Measurements from ENCODE around the gene CLIC4.
"Not testable (repeated sequence)": the region's sequence is repeated elsewhere in the genome, so short reads cannot be mapped to it uniquely, and the experiment has no call there.

CLIC4 gene

GRCh38 chr1:24775348-24775747 lies 30.1 kb downstream of the CLIC4 start:
- Mint-ChIP-seq H3K4me3 (no peak overlapping the region), H3K27me3 (peaks cover 2% of the 10 kb centered on the region), H3K4me1 (peaks cover 5% of the 10 kb centered on the region), H3K9me3 (no peaks in the 10 kb centered on the region), H3K27ac (no peak overlapping the region), H3K36me3 (no peaks in the 10 kb centered on the region)

GRCh38 chr1:24775916-24776315 lies 30.7 kb downstream of the CLIC4 start:
- Mint-ChIP-seq H3K4me1 (peaks cover under 1% of the 10 kb centered on the region), H3K4me3 (no peak overlapping the region), H3K27ac (no peak overlapping the region), H3K36me3 (no peaks in the 10 kb centered on the region), H3K27me3 (peaks cover 2% of the 10 kb centered on the region), H3K9me3 (no peaks in the 10 kb centered on the region)

DNA sequence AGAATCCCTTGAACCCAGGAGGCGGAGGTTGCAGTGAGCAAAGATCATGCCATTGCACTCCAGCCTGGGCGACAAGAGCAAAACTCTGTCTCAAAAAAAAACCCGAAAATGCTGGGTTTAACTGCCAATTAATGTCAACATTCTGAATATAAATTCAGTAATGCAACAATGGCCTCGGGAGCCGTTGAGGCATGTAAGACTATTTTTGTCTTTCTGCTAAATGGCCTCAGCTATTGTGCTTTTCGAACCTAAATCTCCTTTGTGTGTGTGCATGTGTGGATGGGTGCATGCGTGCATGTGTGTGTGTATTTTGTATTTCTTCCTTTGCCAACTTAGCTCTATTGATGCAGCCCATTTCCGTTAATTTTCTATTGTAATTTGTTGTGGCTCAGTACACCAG lies 31.6 kb downstream of the CLIC4 start:
- Mint-ChIP-seq H3K36me3 (no peaks in the 10 kb centered on the region), H3K9me3 (no peaks in the 10 kb centered on the region), H3K4me3 (no peak overlapping the region), H3K27ac (no peak overlapping the region), H3K4me1 (no peaks in the 10 kb centered on the region), H3K27me3 (peaks cover 2% of the 10 kb centered on the region)

- Mint-ChIP-seq H3K27ac (no peak overlapping the region), H3K36me3 (no peaks in the 10 kb centered on the region), H3K4me3 (no peak overlapping the region), H3K4me1 (no peaks in the 10 kb centered on the region), H3K27me3 (peaks cover 2% of the 10 kb centered on the region), H3K9me3 (no peaks in the 10 kb centered on the region)
Observed at GRCh38 chr1:24778141-24778540, 32.9 kb downstream of the CLIC4 start.

- H3K36me3 Mint-ChIP-seq, H3K4me3 Mint-ChIP-seq, H3K4me1 Mint-ChIP-seq, H3K27me3 Mint-ChIP-seq, H3K9me3 Mint-ChIP-seq, H3K27ac Mint-ChIP-seq: not testable (repeated sequence)
Observed at GRCh38 chr1:24779199-24779598, 34.0 kb downstream of the CLIC4 start.

GRCh38 chr1:24779689-24780464 lies 34.6 kb downstream of the CLIC4 start:
- Mint-ChIP-seq H3K27ac (no peak overlapping the region), H3K4me3 (no peak overlapping the region), H3K4me1 (no peaks in the 10 kb centered on the region), H3K9me3 (no peaks in the 10 kb centered on the region), H3K27me3 (peaks cover 2% of the 10 kb centered on the region), H3K36me3 (no peaks in the 10 kb centered on the region)

- not testable (repeated sequence) for H3K9me3 Mint-ChIP-seq, H3K4me1 Mint-ChIP-seq, H3K36me3 Mint-ChIP-seq, H3K4me3 Mint-ChIP-seq, H3K27ac Mint-ChIP-seq, H3K27me3 Mint-ChIP-seq
Observed at GRCh38 chr1:24780626-24781025, 35.4 kb downstream of the CLIC4 start.

DNA sequence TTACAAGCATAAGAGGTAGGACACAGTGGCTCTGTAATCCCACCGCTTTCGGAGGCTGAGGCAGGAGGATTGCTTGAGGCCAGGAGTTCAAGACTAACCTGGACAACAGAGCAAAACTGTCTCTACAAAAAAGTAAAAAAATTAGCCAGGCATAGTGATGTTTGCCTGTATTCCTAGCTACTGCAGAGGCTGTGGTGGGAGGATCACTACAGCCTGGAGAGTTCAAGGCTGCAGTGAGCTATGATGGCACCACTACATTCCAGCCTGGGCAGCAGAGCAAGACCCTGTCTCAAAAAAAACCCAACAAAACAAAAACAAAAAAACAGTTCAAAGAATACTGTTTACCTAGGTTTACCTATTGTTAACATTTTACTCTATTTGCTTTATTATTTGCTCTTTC lies 37.4 kb downstream of the CLIC4 start:
- peaks cover 2% of the 10 kb centered on the region for H3K27me3 Mint-ChIP-seq
- H3K27ac Mint-ChIP-seq, result no peak overlapping the region
- H3K4me3 Mint-ChIP-seq, result no peak overlapping the region
- no peaks in the 10 kb centered on the region for H3K36me3 Mint-ChIP-seq
- no peaks in the 10 kb centered on the region for H3K9me3 Mint-ChIP-seq
- H3K4me1 Mint-ChIP-seq, result no peaks in the 10 kb centered on the region

GRCh38 chr1:24783713-24784112 lies 38.5 kb downstream of the CLIC4 start:
- Mint-ChIP-seq H3K4me3 (no peak overlapping the region), H3K9me3 (no peaks in the 10 kb centered on the region)

GRCh38 chr1:24786191-24786590 lies 40.9 kb downstream of the CLIC4 start:
- no peak overlapping the region for H3K27ac Mint-ChIP-seq
- H3K4me3 Mint-ChIP-seq, result no peak overlapping the region
- H3K27me3 Mint-ChIP-seq, result no peaks in the 10 kb centered on the region
- no peaks in the 10 kb centered on the region for H3K36me3 Mint-ChIP-seq
- H3K9me3 Mint-ChIP-seq, result no peaks in the 10 kb centered on the region
- no peaks in the 10 kb centered on the region for H3K4me1 Mint-ChIP-seq

More at GRCh38 chr1:24783713-24784112, 38.5 kb downstream of the CLIC4 start:
- H3K27ac Mint-ChIP-seq, result no peak overlapping the region
- H3K27me3 Mint-ChIP-seq, result peaks cover 2% of the 10 kb centered on the region
- no peaks in the 10 kb centered on the region for H3K36me3 Mint-ChIP-seq
- H3K4me1 Mint-ChIP-seq, result no peaks in the 10 kb centered on the region

- Mint-ChIP-seq H3K4me1 (no peaks in the 10 kb centered on the region), H3K27ac (no peak overlapping the region), H3K9me3 (no peaks in the 10 kb centered on the region), H3K4me3 (no peak overlapping the region), H3K27me3 (no peaks in the 10 kb centered on the region), H3K36me3 (no peaks in the 10 kb centered on the region)
Observed at GRCh38 chr1:24790490-24790889, 45.2 kb downstream of the CLIC4 start.

DNA sequence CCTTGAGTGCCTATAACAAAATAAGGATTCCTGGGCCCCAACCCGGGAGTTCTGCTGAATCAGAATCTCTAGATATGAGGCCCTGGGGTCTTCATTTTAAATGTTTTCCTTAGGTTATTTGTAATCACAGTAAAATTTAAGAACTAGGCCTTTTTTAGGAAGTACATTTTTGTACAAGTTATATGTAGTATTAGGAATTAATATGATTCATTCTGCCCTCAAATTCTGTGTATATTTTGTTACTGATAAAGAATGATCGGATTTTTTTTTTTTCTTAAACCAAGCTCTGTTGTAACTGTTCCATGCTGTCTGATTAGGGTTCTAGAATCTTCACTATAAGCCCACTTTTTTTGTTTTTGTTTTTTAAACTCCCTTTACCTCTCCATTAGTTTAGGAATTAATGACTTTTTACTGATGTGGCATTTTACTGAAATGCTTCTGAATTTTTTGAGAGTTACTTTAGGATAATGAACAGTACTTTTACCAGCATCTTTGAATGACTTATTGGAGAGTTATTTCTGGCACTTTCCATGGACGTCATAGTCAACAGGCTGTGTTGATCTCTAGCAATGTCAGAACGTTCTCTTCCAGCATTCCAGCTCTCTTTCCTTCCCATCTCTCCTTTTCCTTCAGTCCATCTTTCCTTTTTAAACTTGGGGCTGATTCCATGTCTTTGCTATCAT lies 48.3 kb downstream of the CLIC4 start:
- H3K27me3 Mint-ChIP-seq, result no peaks in the 10 kb centered on the region
- H3K36me3 Mint-ChIP-seq, result peaks cover 1% of the 10 kb centered on the region
- no peaks in the 10 kb centered on the region for H3K4me1 Mint-ChIP-seq
- no peaks in the 10 kb centered on the region for H3K9me3 Mint-ChIP-seq
- H3K4me3 Mint-ChIP-seq, result no peak overlapping the region
- no peak overlapping the region for H3K27ac Mint-ChIP-seq

DNA sequence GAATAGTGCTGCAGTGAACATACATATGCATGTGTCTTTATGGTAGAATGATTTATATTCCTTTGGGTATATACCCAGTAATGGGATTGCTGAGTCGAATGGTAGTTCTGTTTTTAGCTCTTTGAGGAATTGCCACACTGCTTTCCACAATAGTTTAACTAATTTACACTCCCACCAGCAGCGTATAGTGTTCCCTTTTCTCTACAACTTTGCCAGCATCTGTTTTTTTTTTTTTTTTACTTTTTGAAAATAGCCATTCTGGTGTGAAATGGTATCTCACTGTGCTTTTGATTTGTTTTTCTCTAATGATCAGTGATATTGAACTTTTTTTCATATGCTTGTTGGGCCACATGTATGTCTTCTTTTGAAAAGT lies 48.9 kb downstream of the CLIC4 start:
- not testable (repeated sequence) for H3K9me3 Mint-ChIP-seq, H3K27ac Mint-ChIP-seq, H3K36me3 Mint-ChIP-seq, H3K27me3 Mint-ChIP-seq, H3K4me1 Mint-ChIP-seq, H3K4me3 Mint-ChIP-seq

DNA sequence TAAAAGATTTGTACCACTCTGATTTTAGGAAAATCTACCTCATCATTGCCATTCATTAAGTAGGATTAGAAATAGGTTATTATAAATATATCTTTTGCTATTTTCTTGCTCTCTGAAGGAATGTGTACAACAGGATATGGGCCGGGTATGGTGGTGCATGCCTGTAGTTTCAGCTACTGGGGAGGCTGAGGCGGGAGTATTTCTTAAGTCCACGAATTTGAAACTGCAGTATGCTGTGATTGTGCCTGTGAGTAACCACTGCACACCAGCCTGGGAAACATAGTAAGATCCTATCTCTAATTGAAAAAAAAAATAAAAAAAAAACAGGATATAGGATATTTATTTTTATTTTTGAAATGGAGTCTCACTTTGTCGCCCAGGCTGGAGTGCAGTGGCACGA lies 50.0 kb downstream of the CLIC4 start:
- no peaks in the 10 kb centered on the region for H3K9me3 Mint-ChIP-seq
- no peaks in the 10 kb centered on the region for H3K4me1 Mint-ChIP-seq
- H3K4me3 Mint-ChIP-seq, result no peak overlapping the region
- H3K27ac Mint-ChIP-seq, result no peak overlapping the region
- peaks cover 1% of the 10 kb centered on the region for H3K36me3 Mint-ChIP-seq
- no peaks in the 10 kb centered on the region for H3K27me3 Mint-ChIP-seq

DNA sequence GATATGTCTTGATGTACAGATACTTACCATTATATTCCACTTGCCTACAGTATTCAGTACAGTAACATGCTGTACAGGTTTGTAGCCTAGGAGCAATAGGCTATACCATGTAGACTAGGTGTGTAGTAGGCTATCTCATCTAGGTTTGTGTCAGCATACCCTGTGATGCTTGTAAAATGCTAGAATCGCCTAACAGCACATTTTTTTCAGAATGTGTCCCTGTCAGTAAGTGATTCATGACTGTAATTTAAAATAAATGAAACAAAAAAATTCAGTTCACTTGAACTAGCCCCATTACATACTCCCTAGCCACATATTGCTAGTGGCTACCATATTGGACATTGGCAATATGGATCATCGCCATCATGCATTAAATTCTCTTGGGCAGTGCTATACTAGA lies 51.3 kb downstream of the CLIC4 start:
- no peaks in the 10 kb centered on the region for H3K4me1 Mint-ChIP-seq
- H3K9me3 Mint-ChIP-seq, result no peaks in the 10 kb centered on the region
- H3K27me3 Mint-ChIP-seq, result no peaks in the 10 kb centered on the region
- peaks cover 1% of the 10 kb centered on the region for H3K36me3 Mint-ChIP-seq
- H3K4me3 Mint-ChIP-seq, result no peak overlapping the region
- no peak overlapping the region for H3K27ac Mint-ChIP-seq

DNA sequence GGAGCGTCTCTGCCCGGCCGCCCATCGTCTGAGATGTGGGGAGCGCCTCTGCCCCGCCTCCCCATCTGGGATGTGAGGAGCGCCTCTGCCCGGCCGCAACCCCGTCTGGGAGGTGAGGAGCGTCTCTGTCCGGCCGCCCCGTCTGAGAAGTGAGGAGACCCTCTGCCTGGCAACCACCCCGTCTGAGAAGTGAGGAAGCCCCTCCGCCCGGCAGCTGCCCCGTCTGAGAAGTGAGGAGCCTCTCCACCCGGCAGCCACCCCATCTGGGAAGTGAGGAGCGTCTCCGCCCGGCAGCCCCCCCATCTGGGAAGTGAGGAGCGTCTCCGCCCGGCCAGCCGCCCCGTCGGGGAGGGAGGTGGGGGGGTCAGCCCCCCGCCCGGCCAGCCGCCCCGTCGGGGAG lies 54.0 kb downstream of the CLIC4 start:
- not testable (repeated sequence) for H3K36me3 Mint-ChIP-seq, H3K4me3 Mint-ChIP-seq, H3K27ac Mint-ChIP-seq, H3K9me3 Mint-ChIP-seq, H3K4me1 Mint-ChIP-seq, H3K27me3 Mint-ChIP-seq

DNA sequence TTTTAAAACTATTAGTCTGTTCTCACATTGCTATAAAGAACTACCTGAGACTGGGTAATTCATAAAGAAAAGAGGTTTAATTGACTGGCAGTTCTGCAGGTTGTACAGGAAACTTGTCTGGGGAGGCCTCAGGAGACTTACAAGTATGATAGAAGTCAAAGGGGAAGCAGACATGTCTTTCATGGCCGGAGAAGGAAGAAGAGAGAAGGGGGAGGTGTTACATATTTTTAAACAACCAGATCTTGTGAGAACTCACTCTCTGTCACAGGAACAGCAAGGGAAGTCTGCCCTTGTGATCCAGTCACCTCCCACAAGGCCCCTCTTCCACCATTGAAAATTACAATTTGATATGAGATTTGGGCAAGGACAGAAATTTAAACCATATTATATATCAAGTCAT lies 55.9 kb downstream of the CLIC4 start:
- Mint-ChIP-seq H3K4me3 (no peak overlapping the region), H3K9me3 (no peaks in the 10 kb centered on the region), H3K36me3 (peaks cover 1% of the 10 kb centered on the region), H3K4me1 (peaks cover 8% of the 10 kb centered on the region), H3K27me3 (no peaks in the 10 kb centered on the region), H3K27ac (no peak overlapping the region)

Data from activated naive CD4-positive, alpha-beta T cell treated with anti-CD3 and anti-CD28 coated beads, Interleukin-2, amount 50 U/mL, for 24 hours (primary cell).